MV-4-11 (cell line): ENCODE results near the gene MYH11.
"Not testable (repeated sequence)": the region's sequence is repeated elsewhere in the genome, so short reads cannot be mapped to it uniquely, and the experiment has no call there.

ENCODE experiments used
- DNase-seq: peaks from one replicate; lab custom pipeline; 2025; lab: John Stamatoyannopoulos, UW

The MYH11 gene

DNA sequence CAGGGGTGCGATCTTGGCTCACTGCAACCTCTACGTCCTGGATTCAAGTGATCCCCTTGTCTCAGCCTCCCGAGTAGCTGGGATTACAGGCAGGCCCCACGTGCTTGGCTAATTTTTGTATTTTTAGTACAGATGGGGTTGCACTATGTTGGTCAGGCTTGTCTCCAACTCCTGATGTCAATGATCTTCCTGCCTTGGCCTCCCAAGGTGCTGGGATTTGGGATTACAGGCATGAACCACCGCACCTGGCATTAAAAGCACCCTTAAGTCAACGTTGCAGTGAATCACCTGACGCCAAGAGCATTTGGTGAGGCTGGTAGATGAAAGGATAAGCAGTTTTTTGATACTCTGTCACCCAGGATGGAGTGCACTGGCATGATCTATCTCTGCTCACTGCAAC, 147.8 kb downstream of the MYH11 start:
- no peak for DNase-seq

DNA sequence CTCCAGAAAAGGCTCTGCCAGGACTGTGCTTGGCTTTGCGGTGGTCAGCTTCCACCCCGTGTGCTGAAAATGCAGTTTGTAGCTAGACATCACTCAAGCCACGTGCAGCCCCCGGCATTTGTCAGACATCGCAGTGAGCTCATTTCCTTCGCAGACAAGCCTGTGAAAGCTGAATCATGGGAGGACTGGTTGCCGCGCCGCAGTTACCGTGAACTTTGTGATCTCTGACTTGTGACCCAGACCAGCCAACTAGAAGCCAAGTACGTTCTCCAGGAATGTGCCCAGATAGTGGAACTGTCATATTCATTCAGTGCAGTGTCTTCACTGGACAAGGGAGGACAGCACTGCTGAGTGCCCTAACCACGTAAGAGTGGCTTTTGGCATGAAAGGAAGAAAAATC, 148.7 kb downstream of the MYH11 start:
- no peak for DNase-seq

GRCh38 chr16:15707332-15707731, 149.5 kb downstream of the MYH11 start:
- no peak for DNase-seq

DNA sequence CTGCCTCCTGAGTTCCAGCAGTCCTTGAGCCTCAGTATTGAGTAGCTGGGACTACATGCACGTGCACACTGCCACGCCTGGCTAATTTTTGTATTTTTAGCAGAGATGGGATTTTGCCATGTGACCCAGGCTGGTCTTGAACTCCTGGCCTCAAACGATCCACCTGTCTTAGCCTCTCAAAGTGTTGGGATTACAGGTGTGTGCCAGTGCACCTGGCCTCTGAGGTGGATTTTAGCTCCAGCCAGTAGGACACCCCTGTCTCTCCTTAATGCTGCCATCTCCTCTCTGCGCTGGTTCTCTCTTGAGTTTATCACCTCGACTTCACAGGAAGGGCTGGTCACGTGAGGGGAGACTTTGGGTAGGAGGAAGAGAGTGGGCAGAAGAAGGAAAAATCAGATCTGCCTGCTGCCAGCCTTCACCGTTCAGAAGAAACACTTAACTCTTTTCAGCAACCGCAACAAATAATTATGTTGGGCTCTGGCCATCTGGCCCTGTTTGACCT, 151.7 kb downstream of the MYH11 start:
- DNase-seq, result no peak

- peak; percentile 51 for DNase-seq
Measured at GRCh38 chr16:15704545-15704987, 152.3 kb downstream of the MYH11 start.

DNA sequence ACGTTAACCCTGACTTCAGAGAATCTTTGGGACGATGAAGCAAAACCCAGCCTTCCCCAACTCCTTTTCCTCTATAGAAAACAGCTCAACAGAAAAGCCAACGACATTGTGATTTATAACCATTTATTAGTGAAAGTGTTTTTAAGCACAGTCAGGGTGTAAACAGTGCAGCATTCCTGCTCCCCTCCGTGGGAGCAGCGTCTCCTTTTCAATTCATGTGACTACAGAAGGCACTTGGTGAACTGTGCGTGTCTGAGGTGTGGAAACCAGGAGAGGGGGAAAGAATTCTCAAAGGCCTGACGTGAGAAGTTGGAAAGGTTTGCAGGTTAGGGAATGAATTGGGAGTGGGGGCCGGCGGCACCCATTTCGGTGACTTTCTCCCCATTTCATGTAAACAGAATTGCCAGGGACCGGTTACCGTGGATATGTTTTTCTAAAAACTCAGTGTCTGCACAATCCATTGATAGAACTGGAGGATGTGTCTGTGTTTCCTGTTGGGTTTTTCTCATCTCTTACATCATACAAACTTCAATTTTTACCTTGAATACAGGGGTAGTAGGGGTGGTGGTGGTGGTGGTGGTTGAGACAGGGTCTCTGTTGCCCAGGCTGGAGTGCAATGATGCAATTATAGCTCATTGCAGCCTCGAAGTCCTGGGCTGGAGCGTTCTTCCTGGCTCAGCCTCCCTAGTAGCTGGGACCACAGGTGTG, 153.6 kb downstream of the MYH11 start:
- no peak for DNase-seq

GRCh38 chr16:15701975-15702970, 154.6 kb downstream of the MYH11 start:
- no peak for DNase-seq

DNA sequence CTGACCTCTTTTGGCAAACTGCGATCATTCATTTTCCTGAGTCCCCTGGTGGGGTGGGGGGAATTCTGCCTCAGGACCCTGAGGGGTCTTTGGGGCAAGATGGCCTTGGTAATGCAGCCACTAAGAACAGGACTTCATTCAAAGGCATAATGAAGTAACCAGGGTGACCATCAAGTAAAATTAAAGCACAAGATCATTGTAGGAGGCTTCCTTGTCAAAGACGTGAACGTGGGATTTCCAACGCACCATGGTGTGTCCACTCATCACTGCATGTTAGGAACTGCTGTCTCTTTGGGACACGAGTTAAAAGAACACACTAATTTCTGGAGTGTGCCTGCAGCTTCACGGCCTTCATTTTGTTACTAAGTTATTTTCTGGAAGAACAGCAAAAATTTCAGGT, 155.5 kb downstream of the MYH11 start:
- DNase-seq, result no peak

DNA sequence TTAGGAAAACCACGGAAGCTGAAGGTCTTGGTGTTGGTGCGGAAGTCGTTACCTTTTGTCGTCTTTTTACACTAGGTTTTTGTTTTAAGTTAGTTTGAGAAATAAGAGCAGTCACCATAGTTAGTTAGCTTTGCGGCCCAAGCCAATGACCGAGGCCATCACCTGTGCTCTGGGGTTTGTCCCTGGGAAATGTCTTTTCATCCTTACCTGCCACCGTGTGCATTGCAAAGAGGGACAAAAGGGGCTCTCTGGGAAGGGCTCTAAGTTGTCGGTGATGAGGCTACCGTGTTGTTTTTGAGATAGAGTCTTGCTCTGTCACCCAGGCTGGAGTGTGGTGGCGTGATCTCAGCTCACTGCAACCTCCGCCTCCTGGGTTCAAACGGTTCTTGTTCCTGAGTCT, 157.0 kb downstream of the MYH11 start:
- no peak for DNase-seq

GRCh38 chr16:15694499-15694898, 162.3 kb downstream of the MYH11 start:
- DNase-seq, result no peak

DNA sequence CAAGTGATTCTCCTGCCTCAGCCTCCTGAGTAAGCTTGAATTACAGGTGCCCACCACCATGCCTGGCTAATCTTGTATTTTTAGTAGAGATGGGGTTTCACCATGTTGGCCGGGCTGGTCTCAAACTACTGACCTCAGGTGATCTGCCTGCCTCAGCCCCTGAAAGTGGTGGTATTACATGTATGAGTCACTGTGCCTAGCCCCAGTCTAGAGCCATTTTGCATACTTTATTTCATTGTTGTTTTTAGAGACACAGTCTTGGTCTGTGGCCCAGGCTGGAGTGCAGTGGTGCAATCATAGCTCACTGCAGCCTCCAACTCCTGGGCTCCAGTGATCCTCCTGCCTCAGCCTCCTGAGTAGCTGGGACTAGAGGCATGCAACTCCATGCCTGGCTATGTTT, 164.3 kb downstream of the MYH11 start:
- not testable (repeated sequence) for DNase-seq

DNA sequence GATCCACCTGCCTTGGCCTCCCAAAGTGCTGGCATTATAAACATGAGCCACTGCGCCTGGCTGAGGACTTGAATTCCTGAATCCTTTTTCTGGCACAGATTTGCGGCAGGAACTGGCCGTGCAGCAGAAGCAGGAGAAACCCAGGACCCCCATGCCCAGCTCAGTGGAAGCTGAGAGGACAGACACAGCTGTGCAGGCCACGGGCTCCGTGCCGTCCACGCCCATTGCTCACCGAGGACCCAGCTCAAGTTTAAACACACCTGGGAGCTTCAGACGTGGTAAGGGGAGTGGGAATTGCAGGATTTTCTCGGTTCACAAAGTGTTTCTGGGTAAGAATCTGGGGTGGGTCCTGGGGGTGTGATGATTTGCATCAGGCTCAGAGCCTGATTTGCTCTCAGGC, 165.8 kb downstream of the MYH11 start:
- no peak for DNase-seq

GRCh38 chr16:15690296-15690695, 166.5 kb downstream of the MYH11 start:
- DNase-seq, result no peak

DNA sequence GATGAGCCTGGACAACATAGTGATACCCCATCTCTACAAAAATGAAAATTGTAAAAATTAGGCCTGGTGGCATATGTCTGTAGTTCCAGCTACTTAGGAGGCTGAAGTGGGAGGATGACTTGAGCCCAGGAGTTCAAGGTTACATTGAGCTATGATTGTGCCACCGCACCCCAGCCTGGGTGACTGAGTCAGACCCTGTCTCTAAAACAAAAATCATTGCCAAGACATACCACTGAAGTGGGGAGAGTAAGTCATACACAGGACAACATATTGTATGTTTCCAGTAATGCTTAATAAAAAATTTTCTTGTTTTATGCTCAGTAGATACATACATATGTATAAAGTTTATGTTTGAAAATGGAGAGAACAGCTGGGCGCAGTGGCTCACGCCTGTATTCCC, 167.5 kb downstream of the MYH11 start:
- DNase-seq, result no peak

DNA sequence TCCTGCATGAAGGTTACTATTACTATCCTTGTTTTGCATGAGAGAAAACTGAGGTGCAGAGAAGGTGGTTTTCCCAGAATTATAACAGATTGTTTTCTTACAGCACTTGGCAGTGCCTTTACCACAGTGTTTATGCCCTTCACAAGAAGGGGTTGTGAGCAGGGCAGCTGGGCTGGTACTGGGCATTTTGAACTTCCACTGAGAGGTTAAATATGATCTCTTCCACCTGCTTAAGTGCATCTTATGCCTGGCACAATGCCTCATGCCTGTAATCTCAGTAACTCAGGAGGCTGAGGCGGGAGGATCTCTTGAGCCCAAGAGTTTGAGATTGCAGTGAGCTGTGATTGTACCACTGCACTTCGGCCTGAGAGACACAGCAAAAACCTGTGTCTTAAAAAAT, 170.5 kb downstream of the MYH11 start:
- DNase-seq, result no peak

GRCh38 chr16:15682105-15682570, 174.7 kb downstream of the MYH11 start:
- peak; percentile 82 for DNase-seq

GRCh38 chr16:15677447-15677846, 179.4 kb downstream of the MYH11 start:
- no peak for DNase-seq

- no peak for DNase-seq
Measured at GRCh38 chr16:15676506-15676905, 180.3 kb downstream of the MYH11 start.

GRCh38 chr16:15674571-15674970, 182.3 kb downstream of the MYH11 start:
- DNase-seq, result no peak

DNA sequence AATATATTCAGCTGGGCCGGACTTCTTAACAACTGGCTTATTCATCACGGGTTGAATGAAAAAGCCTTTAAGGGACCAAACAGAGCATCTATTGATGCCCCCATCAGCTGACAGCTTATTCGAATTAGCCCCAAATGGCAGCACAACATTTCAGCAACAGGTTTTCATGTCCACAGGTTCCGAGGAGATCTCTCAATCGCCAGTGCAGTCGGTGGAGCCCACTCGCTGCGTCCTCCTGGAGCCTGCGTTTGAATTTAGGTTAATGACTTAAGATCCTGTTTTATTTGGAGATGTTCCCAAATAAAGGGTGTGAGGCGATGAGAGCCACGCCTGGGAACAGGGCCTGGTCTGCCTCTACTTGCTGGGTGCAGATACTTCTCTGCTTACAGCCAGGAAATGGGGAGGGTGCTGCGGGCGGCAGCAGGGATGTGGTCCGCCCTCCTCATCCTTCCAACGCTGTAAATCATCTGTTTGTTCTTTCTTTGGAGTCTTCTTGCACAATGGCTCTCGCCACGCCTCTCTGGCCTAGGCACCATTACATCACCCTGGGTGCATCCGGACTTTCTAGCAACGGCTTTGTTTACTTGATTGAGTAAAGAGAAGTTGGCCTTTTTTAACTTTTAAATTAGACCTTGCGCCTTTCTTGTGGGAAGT, 184.2 kb downstream of the MYH11 start:
- DNase-seq, result peak; percentile 99

- not testable (repeated sequence) for DNase-seq
Measured at GRCh38 chr16:15672127-15672513, 184.7 kb downstream of the MYH11 start.

DNA sequence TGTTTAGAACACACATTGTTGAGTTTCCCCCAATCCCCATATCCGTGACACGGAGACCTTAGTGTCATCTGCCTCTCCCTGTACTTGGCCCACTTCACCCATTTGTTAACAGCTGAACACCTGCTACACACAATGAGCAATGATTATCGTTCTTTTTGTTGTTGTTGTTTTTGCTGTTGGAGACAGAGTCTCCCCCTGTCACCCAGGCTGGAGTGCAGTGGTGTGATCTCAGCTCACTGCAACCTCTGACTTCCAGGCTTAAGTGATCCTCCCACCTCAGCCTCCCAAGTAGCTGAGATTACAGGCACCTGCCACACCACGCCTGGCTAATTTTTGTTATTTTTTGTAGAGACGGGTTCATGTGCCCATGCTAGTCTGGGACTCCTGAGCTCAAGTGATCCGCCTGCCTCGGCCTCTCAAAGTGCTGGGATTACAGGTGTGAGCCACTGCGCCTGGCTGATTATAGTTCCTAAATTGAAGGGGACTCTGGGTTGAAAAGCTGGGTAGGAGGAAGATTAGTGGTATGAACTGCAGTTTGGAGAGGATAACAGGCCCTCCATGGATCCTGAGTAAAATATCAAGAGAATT, 185.2 kb downstream of the MYH11 start:
- DNase-seq, result no peak
